ENCODE measurements around the gene LMBR1. TPM values are rescaled to one million over a fixed set of nuclear protein-coding genes. Genes with fewer than 3 reads are reported as not detected.

Gene LMBR1
- total RNA-seq, 1 donor from 2014 or later, result 49.7 TPM

GRCh38 chr7:156777364-156778069, 115.5 kb downstream of the LMBR1 start:
- FAIRE-seq (no peak), DNase-seq (ENCODE audit: low read depth) (peak; percentile 18)
- Mint-ChIP-seq H3K9me3 (ENCODE audit: unreplicated experiment) (no peaks in the 10 kb centered on the region), H3K4me3 (ENCODE audit: unreplicated experiment) (no peak overlapping the region), H3K27me3 (ENCODE audit: low read depth, unreplicated experiment) (no peaks in the 10 kb centered on the region), H3K36me3 (ENCODE audit: low read depth, unreplicated experiment) (peaks cover 3% of the 10 kb centered on the region), H3K27ac (ENCODE audit: unreplicated experiment) (no peak overlapping the region), H3K4me1 (ENCODE audit: low read depth, unreplicated experiment) (peaks cover 4% of the 10 kb centered on the region)
- H3K4me3 ChIP-seq (ENCODE audit: insufficient read depth, low read depth, low read length), result no peak overlapping the region
- H3K9ac ChIP-seq (ENCODE audit: low read length), result no peak overlapping the region
- no peaks in the 10 kb centered on the region for H3K4me1 ChIP-seq (ENCODE audit: insufficient read depth, low read length)
- peaks cover 4% of the 10 kb centered on the region for H4K20me1 ChIP-seq (ENCODE audit: insufficient read depth, low read length)
- H3K4me2 ChIP-seq (ENCODE audit: low read length), result no peak overlapping the region
- H3K27me3 ChIP-seq (ENCODE audit: insufficient read depth, low read length), result no peaks in the 10 kb centered on the region
- no peak overlapping the region for H3K27ac ChIP-seq (ENCODE audit: low read depth, low read length)
- no peak overlapping the region for H2AFZ ChIP-seq (ENCODE audit: low read depth, low read length)
- no peak for TF ChIP-seq EZH2 (IDR thresholded peaks at IDR 0.05; ENCODE audit: insufficient read depth, low read length)
- TF ChIP-seq CTCF (IDR thresholded peaks at IDR 0.05; ENCODE audit: insufficient read depth, low read depth, low read length), result no peak
- no peaks in the 10 kb centered on the region for H3K36me3 ChIP-seq (ENCODE audit: insufficient read depth, low read length)
- no peaks in the 10 kb centered on the region for H3K9me3 ChIP-seq (ENCODE audit: insufficient read depth, low read depth, low read length)
- no peaks in the 10 kb centered on the region for H3K79me2 ChIP-seq (ENCODE audit: insufficient read depth, low read length)

DNA sequence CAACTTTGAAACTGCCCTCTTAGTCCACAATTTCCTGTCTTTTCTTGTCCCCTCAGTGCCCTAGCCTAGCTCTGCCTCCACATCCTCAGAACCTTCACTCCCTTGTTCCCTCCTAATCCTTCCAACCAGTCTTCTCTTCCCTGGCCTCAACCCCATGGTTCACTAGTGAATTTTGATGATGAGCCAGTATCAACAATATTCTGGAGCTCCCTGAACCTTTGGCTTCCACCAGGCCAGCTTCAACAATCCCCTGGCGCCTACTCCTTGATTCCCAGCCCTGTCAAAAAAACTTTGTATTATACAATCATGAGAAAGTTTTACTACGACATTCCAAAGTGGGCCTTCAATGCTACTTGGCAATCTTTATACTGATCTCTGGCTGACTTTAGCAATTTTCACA, 116.5 kb downstream of the LMBR1 start:
- H2AFZ ChIP-seq (ENCODE audit: low read depth, low read length), result no peak overlapping the region
- no peak overlapping the region for H3K9ac ChIP-seq (ENCODE audit: low read length)
- no peak overlapping the region for H3K4me2 ChIP-seq (ENCODE audit: low read length)
- H4K20me1 ChIP-seq (ENCODE audit: insufficient read depth, low read length), result peaks cover 4% of the 10 kb centered on the region
- Mint-ChIP-seq H3K4me3 (ENCODE audit: unreplicated experiment) (no peak overlapping the region), H3K36me3 (ENCODE audit: low read depth, unreplicated experiment) (peaks cover 3% of the 10 kb centered on the region), H3K27ac (ENCODE audit: unreplicated experiment) (no peak overlapping the region), H3K27me3 (ENCODE audit: low read depth, unreplicated experiment) (no peaks in the 10 kb centered on the region), H3K4me1 (ENCODE audit: low read depth, unreplicated experiment) (peaks cover 4% of the 10 kb centered on the region), H3K9me3 (ENCODE audit: unreplicated experiment) (no peaks in the 10 kb centered on the region)
- H3K9me3 ChIP-seq (ENCODE audit: insufficient read depth, low read depth, low read length), result no peaks in the 10 kb centered on the region
- TF ChIP-seq EZH2 (IDR thresholded peaks at IDR 0.05; ENCODE audit: insufficient read depth, low read length) (no peak), CTCF (IDR thresholded peaks at IDR 0.05; ENCODE audit: insufficient read depth, low read depth, low read length) (no peak)
- H3K36me3 ChIP-seq (ENCODE audit: insufficient read depth, low read length), result no peaks in the 10 kb centered on the region
- no peak for FAIRE-seq
- no peaks in the 10 kb centered on the region for H3K79me2 ChIP-seq (ENCODE audit: insufficient read depth, low read length)
- H3K4me3 ChIP-seq (ENCODE audit: insufficient read depth, low read depth, low read length), result no peak overlapping the region
- no peak for DNase-seq (ENCODE audit: low read depth)
- H3K4me1 ChIP-seq (ENCODE audit: insufficient read depth, low read length), result no peaks in the 10 kb centered on the region
- H3K27ac ChIP-seq (ENCODE audit: low read depth, low read length), result no peak overlapping the region
- H3K27me3 ChIP-seq (ENCODE audit: insufficient read depth, low read length), result no peaks in the 10 kb centered on the region

GRCh38 chr7:156773966-156774365, 119.0 kb downstream of the LMBR1 start:
- DNase-seq (ENCODE audit: low read depth) (peak; percentile 34), FAIRE-seq (no peak)
- Mint-ChIP-seq H3K36me3 (ENCODE audit: low read depth, unreplicated experiment) (peaks cover 3% of the 10 kb centered on the region), H3K9me3 (ENCODE audit: unreplicated experiment) (no peaks in the 10 kb centered on the region), H3K4me1 (ENCODE audit: low read depth, unreplicated experiment) (peaks cover 11% of the 10 kb centered on the region), H3K4me3 (ENCODE audit: unreplicated experiment) (no peak overlapping the region), H3K27me3 (ENCODE audit: low read depth, unreplicated experiment) (no peaks in the 10 kb centered on the region), H3K27ac (ENCODE audit: unreplicated experiment) (no peak overlapping the region)
- TF ChIP-seq CTCF (IDR thresholded peaks at IDR 0.05; ENCODE audit: insufficient read depth, low read depth, low read length), result no peak
- no peak for TF ChIP-seq EZH2 (IDR thresholded peaks at IDR 0.05; ENCODE audit: insufficient read depth, low read length)
- Histone ChIP-seq H3K9ac (ENCODE audit: low read length) (no peak overlapping the region), H3K36me3 (ENCODE audit: insufficient read depth, low read length) (no peaks in the 10 kb centered on the region), H3K27ac (ENCODE audit: low read depth, low read length) (no peak overlapping the region), H4K20me1 (ENCODE audit: insufficient read depth, low read length) (peaks cover 4% of the 10 kb centered on the region), H3K27me3 (ENCODE audit: insufficient read depth, low read length) (no peaks in the 10 kb centered on the region), H3K79me2 (ENCODE audit: insufficient read depth, low read length) (no peaks in the 10 kb centered on the region), H2AFZ (ENCODE audit: low read depth, low read length) (no peak overlapping the region), H3K9me3 (ENCODE audit: insufficient read depth, low read depth, low read length) (no peaks in the 10 kb centered on the region), H3K4me3 (ENCODE audit: insufficient read depth, low read depth, low read length) (no peak overlapping the region), H3K4me1 (ENCODE audit: insufficient read depth, low read length) (no peaks in the 10 kb centered on the region), H3K4me2 (ENCODE audit: low read length) (no peak overlapping the region)

All from astrocyte (in vitro differentiated cells and primary cell).